ENCODE measurements around the gene NCAM1.

DNA sequence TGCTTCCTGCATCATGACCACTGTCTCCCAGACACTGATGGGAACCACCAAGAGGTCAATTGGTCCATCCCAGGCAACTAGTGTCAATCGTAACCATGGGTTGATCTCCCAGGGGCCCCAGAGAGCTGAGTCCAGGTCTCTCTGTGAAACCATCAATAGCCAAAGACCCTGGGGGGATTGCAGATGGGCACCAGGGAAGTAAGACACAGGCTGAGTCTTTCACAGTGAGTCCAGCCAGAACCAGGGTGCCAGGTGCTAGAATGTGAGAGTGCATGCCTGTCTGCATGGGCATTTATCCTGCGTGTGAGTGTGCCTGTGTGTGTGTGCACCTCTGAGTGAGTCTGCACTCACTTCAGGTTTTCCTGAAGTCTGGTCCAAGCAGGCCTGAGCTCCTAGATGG, 307.9 kb downstream of the NCAM1 start:
- TF ChIP-seq POLR2A (IDR thresholded peaks at IDR 0.05) = no peak
- TF ChIP-seq, protein P1, sequence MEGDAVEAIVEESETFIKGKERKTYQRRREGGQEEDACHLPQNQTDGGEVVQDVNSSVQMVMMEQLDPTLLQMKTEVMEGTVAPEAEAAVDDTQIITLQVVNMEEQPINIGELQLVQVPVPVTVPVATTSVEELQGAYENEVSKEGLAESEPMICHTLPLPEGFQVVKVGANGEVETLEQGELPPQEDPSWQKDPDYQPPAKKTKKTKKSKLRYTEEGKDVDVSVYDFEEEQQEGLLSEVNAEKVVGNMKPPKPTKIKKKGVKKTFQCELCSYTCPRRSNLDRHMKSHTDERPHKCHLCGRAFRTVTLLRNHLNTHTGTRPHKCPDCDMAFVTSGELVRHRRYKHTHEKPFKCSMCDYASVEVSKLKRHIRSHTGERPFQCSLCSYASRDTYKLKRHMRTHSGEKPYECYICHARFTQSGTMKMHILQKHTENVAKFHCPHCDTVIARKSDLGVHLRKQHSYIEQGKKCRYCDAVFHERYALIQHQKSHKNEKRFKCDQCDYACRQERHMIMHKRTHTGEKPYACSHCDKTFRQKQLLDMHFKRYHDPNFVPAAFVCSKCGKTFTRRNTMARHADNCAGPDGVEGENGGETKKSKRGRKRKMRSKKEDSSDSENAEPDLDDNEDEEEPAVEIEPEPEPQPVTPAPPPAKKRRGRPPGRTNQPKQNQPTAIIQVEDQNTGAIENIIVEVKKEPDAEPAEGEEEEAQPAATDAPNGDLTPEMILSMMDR (IDR thresholded peaks at IDR 0.05) = no peak

All from Peyer's patch (tissue), 4 donors.